GM12891 (cell line): ENCODE results near the gene EPHB3.

Source experiments
- POLR2A ChIP-seq: IDR thresholded peaks from 2 replicates; pipeline ENCODE4 v1.6.1; 2011; ENCODE audit warnings: low read depth, low read length, control low read depth
- POLR2AphosphoS5 ChIP-seq: IDR thresholded peaks from 2 replicates; pipeline ENCODE4 v1.6.1; 2011; ENCODE audit warnings: low read depth, low read length, control low read depth
- SPI1 ChIP-seq: IDR thresholded peaks from 2 replicates; pipeline ENCODE4 v1.6.1; 2011; ENCODE audit warnings: low read depth, low read length, control low read depth

DNA sequence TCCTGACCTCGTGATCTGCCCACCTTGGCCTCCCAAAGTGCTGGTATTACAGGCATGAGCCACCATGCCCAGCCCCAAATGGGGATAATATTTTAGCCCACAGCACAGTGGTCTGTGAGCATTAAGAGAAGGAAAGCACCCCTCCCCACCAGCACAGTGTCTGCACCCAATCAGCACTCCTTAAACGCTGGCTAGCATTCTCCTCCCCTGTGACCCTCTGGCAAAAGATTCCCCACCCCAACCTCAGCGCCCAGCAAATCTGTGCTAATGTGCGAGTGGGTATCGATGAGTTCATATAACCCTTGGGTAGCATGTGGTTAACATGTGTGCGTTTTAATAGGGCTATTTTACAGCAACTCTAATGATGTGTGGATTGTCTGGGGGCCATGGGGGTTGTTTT lies 18.3 kb upstream of the EPHB3 start:
- no peak for TF ChIP-seq POLR2A
- no peak for TF ChIP-seq SPI1
- no peak for TF ChIP-seq POLR2AphosphoS5
